ENCODE measurements around the gene RILP.

The RILP gene

DNA sequence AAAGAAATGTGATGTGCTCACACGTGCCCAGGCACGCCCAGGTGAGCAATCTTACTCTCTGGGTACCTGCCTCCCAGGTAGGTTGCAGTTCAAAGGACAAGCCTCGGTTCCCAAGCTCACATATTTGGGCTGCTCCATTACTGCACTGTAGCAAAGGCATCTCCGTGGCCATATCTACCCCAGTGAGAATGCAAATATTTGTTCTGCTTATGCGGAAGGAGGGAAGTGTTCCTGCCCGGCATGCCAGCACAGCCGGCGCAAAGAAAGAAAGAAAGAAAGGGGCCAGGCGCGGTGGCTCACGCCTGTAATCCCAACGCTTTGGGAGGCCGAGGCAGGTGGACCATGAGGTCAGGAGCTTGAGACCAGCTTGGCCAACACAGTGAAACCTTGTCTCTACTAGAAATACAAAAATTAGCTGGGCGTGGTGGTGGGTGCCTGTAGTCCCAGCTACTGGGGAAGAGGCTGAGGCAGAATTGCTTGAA, 51.8 kb downstream of the RILP start:
- no peak for DNase-seq
